ENCODE measurements around the gene RNF26. TPM values are rescaled to one million over a fixed set of nuclear protein-coding genes. Genes with fewer than 3 reads are reported as not detected.

RNF26 gene
- total and polyA plus RNA-seq, 2 of the 13 experiments (the other 11 are each of a cell fraction or from before 2014, with no cell fraction given), result 11.9 to 26.3 TPM

DNA sequence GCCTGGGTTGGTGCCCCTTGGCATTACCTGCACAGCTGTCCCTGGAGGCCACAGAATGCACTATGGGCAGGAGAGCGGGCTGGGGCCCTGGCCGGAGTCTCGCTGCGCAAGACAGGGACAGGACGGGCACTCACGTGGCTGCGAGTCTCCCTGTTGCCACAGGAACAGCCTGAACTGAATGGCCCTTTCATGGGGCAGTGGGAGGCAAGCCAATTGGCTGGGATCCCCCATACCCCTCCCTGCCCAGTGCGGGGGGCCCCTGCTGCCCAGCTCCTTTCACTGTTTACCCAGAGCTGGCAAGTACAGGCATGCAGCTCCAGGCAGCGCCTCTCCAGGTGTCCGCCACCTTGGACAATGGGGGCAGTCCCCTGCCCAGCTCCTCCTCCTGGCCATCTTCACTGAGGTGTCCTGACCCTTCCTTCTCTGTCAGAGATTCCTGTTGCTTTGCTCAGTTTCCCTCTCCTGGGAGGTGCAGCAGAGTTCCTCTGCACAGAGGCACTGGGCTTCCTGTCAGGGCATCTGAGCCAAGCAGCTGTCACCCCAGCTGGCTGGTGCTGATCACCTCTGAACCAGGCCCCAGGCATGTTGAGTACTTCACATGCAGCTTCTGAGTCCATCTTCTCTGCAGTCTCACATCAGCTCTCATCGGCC, 42.0 kb downstream of the RNF26 start (continued):
- TF ChIP-seq PHF5A (CRISPR knock-in tag; IDR thresholded peaks at IDR 0.05; ENCODE audit: low read depth, unreplicated experiment) (no peak), ZNF879 (CRISPR knock-in tag; IDR thresholded peaks at IDR 0.05) (no peak), JUN (CRISPR knock-in tag; IDR thresholded peaks at IDR 0.05) (no peak), GABPA (IDR thresholded peaks at IDR 0.05; ENCODE audit: low read depth, low read length) (no peak), GABPA (CRISPR knock-in tag; IDR thresholded peaks at IDR 0.05; ENCODE audit: low read depth) (no peak), FOSL2 (CRISPR knock-in tag; IDR thresholded peaks at IDR 0.05) (peak; percentile 36; the same call in 1 of the 2 replicates), ZNF331 (CRISPR knock-in tag; IDR thresholded peaks at IDR 0.05) (0 out of 2 replicates have a peak, but pooled peaks have one; percentile 64), DPF2 (CRISPR knock-in tag; IDR thresholded peaks at IDR 0.05; ENCODE audit: borderline replicate concordance, low read depth) (no peak), ZBTB1 (CRISPR knock-in tag; IDR thresholded peaks at IDR 0.05; ENCODE audit: borderline replicate concordance) (no peak), ZBTB3 (CRISPR knock-in tag; IDR thresholded peaks at IDR 0.05; ENCODE audit: borderline replicate concordance, low read depth) (no peak), ZNF781 (CRISPR knock-in tag; IDR thresholded peaks at IDR 0.05; ENCODE audit: borderline replicate concordance, not compliant biosample characterization) (no peak), ZNF451 (CRISPR knock-in tag; IDR thresholded peaks at IDR 0.05) (no peak), CCAR2 (optimal IDR thresholded peaks at IDR 0.05; ENCODE audit: low read depth, low read length) (no peak), TEAD2 (CRISPR knock-in tag; IDR thresholded peaks at IDR 0.05) (no peak), TOPORS (CRISPR knock-in tag; IDR thresholded peaks at IDR 0.05) (no peak), RXRB (CRISPR knock-in tag; IDR thresholded peaks at IDR 0.05; ENCODE audit: borderline replicate concordance) (peak; percentile 38; the same call in 1 of the 2 replicates), KDM4B (CRISPR knock-in tag; IDR thresholded peaks at IDR 0.05) (peak; percentile 75), PAF1 (CRISPR knock-in tag; IDR thresholded peaks at IDR 0.05) (no peak), SRSF1 (optimal IDR thresholded peaks at IDR 0.05; ENCODE audit: low read depth, low read length) (peak; percentile 55), U2AF2 (IDR thresholded peaks at IDR 0.05; ENCODE audit: low read depth, low read length) (peak; percentile 96)
- TF ChIP-seq, protein P1, sequence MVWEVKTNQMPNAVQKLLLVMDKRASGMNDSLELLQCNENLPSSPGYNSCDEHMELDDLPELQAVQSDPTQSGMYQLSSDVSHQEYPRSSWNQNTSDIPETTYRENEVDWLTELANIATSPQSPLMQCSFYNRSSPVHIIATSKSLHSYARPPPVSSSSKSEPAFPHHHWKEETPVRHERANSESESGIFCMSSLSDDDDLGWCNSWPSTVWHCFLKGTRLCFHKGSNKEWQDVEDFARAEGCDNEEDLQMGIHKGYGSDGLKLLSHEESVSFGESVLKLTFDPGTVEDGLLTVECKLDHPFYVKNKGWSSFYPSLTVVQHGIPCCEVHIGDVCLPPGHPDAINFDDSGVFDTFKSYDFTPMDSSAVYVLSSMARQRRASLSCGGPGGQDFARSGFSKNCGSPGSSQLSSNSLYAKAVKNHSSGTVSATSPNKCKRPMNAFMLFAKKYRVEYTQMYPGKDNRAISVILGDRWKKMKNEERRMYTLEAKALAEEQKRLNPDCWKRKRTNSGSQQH (CRISPR knock-in tag; IDR thresholded peaks at IDR 0.05; ENCODE audit: low read depth), result no peak
- TF ChIP-seq, protein P2, sequence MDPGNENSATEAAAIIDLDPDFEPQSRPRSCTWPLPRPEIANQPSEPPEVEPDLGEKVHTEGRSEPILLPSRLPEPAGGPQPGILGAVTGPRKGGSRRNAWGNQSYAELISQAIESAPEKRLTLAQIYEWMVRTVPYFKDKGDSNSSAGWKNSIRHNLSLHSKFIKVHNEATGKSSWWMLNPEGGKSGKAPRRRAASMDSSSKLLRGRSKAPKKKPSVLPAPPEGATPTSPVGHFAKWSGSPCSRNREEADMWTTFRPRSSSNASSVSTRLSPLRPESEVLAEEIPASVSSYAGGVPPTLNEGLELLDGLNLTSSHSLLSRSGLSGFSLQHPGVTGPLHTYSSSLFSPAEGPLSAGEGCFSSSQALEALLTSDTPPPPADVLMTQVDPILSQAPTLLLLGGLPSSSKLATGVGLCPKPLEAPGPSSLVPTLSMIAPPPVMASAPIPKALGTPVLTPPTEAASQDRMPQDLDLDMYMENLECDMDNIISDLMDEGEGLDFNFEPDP (CRISPR knock-in tag; conservative IDR thresholded peaks at IDR 0.05), result no peak
- TF ChIP-seq, protein P3, sequence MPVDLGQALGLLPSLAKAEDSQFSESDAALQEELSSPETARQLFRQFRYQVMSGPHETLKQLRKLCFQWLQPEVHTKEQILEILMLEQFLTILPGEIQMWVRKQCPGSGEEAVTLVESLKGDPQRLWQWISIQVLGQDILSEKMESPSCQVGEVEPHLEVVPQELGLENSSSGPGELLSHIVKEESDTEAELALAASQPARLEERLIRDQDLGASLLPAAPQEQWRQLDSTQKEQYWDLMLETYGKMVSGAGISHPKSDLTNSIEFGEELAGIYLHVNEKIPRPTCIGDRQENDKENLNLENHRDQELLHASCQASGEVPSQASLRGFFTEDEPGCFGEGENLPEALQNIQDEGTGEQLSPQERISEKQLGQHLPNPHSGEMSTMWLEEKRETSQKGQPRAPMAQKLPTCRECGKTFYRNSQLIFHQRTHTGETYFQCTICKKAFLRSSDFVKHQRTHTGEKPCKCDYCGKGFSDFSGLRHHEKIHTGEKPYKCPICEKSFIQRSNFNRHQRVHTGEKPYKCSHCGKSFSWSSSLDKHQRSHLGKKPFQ (CRISPR knock-in tag; IDR thresholded peaks at IDR 0.05; ENCODE audit: insufficient replicate concordance), result no peak
- TF ChIP-seq, protein P4, sequence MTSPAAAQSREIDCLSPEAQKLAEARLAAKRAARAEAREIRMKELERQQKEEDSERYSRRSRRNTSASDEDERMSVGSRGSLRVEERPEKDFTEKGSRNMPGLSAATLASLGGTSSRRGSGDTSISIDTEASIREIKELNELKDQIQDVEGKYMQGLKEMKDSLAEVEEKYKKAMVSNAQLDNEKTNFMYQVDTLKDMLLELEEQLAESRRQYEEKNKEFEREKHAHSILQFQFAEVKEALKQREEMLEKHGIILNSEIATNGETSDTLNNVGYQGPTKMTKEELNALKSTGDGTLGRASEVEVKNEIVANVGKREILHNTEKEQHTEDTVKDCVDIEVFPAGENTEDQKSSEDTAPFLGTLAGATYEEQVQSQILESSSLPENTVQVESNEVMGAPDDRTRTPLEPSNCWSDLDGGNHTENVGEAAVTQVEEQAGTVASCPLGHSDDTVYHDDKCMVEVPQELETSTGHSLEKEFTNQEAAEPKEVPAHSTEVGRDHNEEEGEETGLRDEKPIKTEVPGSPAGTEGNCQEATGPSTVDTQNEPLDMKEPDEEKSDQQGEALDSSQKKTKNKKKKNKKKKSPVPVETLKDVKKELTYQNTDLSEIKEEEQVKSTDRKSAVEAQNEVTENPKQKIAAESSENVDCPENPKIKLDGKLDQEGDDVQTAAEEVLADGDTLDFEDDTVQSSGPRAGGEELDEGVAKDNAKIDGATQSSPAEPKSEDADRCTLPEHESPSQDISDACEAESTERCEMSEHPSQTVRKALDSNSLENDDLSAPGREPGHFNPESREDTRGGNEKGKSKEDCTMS (CRISPR knock-in tag; conservative IDR thresholded peaks at IDR 0.05), result no peak
